Common myeloid progenitor, CD34-positive (primary cell): Measurements from ENCODE around the gene TLL2.

Source experiments
- CTCF ChIA-PET: fragments of 350-600 bp; sonication (Branson Sonifier 250); formaldehyde crosslinking; loops from one replicate; lab custom pipeline; 2021; ENCODE audit warnings: antibody characterized with exemption; lab: Charles Lee
- POLR2A ChIA-PET: fragments of 350-600 bp; sonication (Branson Sonifier 250); formaldehyde crosslinking; loops from one replicate; lab custom pipeline; 2021; ENCODE audit warnings: antibody characterized with exemption; lab: Charles Lee
- DNase-seq, 3 donors: peaks; one replicate each; pipeline versions ENCODE4 v3.0.0 to v3.0.0-alpha.2; 2013
- H3K27ac ChIP-seq, 2 experiments: 1 replicate in 1 of 2; 2 replicates in 1 of 2; pipeline ENCODE4 v1.7.0; 2013; ENCODE audit warnings: inconsistent platforms in 2 of 2, low read length in 2 of 2, mild to moderate bottlenecking in 2 of 2, low read depth in 1 of 2, moderate library complexity in 1 of 2; ENCODE audit not compliant: severe bottlenecking in 2 of 2, insufficient read depth in 1 of 2, poor library complexity in 1 of 2
- H3K27me3 ChIP-seq, 5 experiments: replicated peaks in 2 of 5; 1 replicate in 3 of 5; 2 replicates in 2 of 5; pipeline versions ENCODE4 v1.6.1 to v1.7.0; 2013; ENCODE audit warnings: low read length in 4 of 5, mild to moderate bottlenecking in 2 of 5, moderate library complexity in 2 of 5, inconsistent platforms in 1 of 5; ENCODE audit not compliant: insufficient read depth in 5 of 5, control insufficient read depth in 4 of 5
- H3K36me3 ChIP-seq, 4 experiments: 1 replicate in 2 of 4; 2 replicates in 2 of 4; pipeline versions ENCODE4 v1.6.1 to v1.7.0; 2013; ENCODE audit warnings: low read length in 3 of 4, control low read depth in 1 of 4, mild to moderate bottlenecking in 1 of 4; ENCODE audit not compliant: control insufficient read depth in 4 of 4, insufficient read depth in 4 of 4
- H3K4me1 ChIP-seq, 4 experiments: 1 replicate in 3 of 4; 2 replicates in 1 of 4; pipeline versions ENCODE4 v1.6.1 to v1.7.1; 2013; ENCODE audit warnings: low read length in 3 of 4, mild to moderate bottlenecking in 3 of 4, control low read depth in 1 of 4, inconsistent platforms in 1 of 4, moderate library complexity in 1 of 4; ENCODE audit not compliant: control insufficient read depth in 4 of 4, insufficient read depth in 4 of 4; ENCODE audit errors: control extremely low read depth in 1 of 4
- H3K4me3 ChIP-seq, 7 experiments: 1 replicate in 4 of 7; 2 replicates in 3 of 7; pipeline versions ENCODE4 v1.5.1 to v1.7.0; 2013; ENCODE audit warnings: mild to moderate bottlenecking in 7 of 7, low read length in 6 of 7, moderate library complexity in 6 of 7, inconsistent platforms in 2 of 7, low read depth in 2 of 7, control low read depth in 1 of 7; ENCODE audit not compliant: insufficient read depth in 4 of 7, control insufficient read depth in 1 of 7; ENCODE audit errors: extremely low read depth in 1 of 7
- H3K9me3 ChIP-seq, 5 experiments: 1 replicate in 4 of 5; 2 replicates in 1 of 5; pipeline versions ENCODE4 v1.6.1 to v1.7.1; 2013; ENCODE audit warnings: low read length in 4 of 5, mild to moderate bottlenecking in 2 of 5, inconsistent platforms in 1 of 5, low read depth in 1 of 5, moderate library complexity in 1 of 5; ENCODE audit not compliant: control insufficient read depth in 4 of 5, insufficient read depth in 2 of 5; ENCODE audit errors: control extremely low read depth in 1 of 5
- WGBS: methylation state at CpG from one replicate; pipeline ENCODE4 v1.1.5; 2013; ENCODE audit not compliant: insufficient coverage; 5-methylcytosine and 5-hydroxymethylcytosine counted together

TLL2 gene

DNA sequence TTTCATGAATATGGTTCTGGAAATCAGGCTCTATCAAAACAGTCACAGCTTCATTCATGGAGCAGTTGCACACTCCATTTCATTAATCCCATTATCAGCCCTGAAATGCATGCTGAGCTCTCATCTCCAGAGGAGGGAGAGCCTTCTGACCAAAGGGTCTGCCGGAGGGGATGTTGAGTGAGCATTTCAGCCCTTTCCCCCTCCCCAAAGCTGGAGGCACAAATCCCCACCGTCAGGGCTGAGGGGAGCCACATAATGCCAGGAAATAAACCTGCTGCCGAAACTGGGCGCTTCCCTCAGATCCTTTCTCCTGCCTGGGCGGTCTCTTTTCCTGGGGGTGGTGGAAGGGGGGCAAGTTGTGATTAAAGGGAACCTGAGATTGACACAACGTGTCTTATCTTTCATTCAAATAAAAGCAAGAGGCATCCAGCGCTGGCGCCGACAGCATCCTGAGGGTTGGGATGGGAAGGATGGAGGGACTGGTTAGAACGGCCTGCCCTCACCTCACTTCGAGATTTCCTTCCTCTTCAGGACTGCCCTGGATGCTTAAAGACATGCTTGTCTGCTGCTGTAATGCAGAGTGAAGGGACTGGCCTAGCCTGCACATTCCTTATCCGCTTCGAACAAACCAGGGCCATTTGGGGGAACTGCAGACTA is 71.6 kb downstream of the TLL2 start:
- Histone ChIP-seq H3K4me3 (no peak overlapping the region), H3K9me3 (peaks cover 0 to 4% (median 0%) of the 10 kb centered on the region in 5 experiments), H3K27me3 (peaks cover 0 to 3% (median 0%) of the 10 kb centered on the region in 5 experiments), H3K4me1 (peaks cover 0 to 5% (median 0%) of the 10 kb centered on the region in 4 experiments), H3K27ac (no peak overlapping the region), H3K36me3 (no peaks in the 10 kb centered on the region)
- ChIA-PET CTCF (interaction anchor here (1.3 kb wide), 1 partner anchor 33 kb away, joined by 3 read pairs; no protein-coding TSS in a partner anchor), POLR2A (no interaction called here)
- no peak for DNase-seq
- WGBS: 89% methylated on average over 6 of the region's 13 CpGs

DNA sequence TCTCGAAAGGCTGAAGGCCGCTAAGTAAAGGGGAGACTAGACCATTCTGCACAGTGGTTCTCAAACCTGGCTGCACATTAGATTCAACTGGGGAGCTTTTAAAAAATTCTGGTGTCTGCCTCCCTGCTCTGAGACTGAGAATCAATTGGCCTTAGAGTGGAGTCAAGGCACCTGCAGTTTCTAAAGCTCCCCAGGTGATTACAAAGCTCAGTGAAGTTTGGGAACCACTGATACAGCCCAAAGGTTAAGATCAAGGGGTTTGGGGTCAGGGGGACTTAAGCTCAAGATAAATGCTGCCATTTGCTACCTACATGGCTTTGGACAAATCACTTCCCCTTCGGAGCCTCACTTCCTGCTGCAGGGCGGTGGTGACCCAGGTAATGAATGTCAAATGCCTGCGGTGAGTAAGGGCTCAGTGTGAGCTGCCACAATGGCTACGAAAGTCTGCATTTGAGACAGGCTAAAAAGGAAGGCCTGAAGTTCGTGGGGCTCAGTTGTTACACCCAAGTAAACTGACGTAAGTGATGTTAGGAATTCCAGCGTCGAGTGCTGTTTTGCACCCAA is 72.3 kb downstream of the TLL2 start:
- Histone ChIP-seq H3K27ac (no peak overlapping the region), H3K9me3 (peaks cover 0 to 4% (median 0%) of the 10 kb centered on the region in 5 experiments), H3K4me1 (peaks cover 0 to 5% (median 0%) of the 10 kb centered on the region in 4 experiments), H3K27me3 (peaks cover 0 to 3% (median 0%) of the 10 kb centered on the region in 5 experiments), H3K4me3 (no peak overlapping the region), H3K36me3 (no peaks in the 10 kb centered on the region)
- ChIA-PET POLR2A (interaction anchor here (0.6 kb wide), 1 partner anchor 517 kb away, joined by 3 read pairs; no protein-coding TSS in a partner anchor), CTCF (interaction anchor here (1.3 kb wide), 1 partner anchor 34 kb away, joined by 3 read pairs; no protein-coding TSS in a partner anchor)
- no peak for DNase-seq
- 93% methylated on average over 6 of the region's 10 CpGs for WGBS

DNA sequence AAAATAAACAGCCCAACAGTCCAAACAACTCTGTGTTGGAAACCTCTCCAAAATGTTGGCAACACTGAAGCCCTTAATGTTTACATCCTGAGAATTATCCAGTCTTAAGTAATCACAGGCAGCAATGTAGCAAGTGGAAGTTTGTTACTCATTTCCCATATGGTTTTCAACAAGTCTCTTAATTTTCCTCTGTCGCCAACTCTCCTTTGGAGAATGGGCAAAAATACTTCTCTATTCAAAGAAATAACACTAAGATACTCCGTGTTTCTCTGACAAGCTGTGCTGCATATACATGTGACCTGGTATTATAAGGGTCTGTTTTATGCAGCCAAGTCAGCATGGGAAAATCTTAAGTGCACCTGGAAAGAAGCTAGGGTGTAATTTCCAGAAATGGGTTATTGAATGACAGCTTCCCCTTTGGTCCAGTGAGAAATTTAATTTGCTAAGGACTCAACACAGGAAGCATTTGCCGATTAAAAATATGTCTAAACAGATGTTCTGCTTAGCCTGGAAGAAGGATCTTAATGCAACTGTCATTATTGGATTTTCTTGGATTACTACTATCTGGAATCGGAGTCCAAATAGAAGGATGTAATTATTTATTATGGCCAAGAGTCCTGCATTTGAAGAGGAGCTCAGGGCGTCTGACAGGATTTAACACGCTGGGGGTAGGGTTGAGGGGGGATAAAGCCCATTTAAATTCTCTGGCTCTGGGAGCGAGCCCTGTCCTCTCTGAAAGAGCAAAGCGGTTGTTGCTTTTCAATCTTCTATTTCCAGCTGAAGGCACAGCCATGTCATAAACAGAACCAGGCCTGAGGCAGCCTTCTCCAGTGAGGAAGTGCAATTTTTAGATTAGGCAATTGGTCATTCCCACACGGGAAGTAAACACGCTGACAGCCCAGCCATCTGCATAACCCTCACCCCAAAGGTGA is 73.1 kb downstream of the TLL2 start:
- H3K27ac ChIP-seq: no peak overlapping the region
- H3K4me1 ChIP-seq: peaks cover 0 to 5% (median 0%) of the 10 kb centered on the region in 4 experiments
- H3K27me3 ChIP-seq: peaks cover 0 to 3% (median 0%) of the 10 kb centered on the region in 5 experiments
- peaks cover 0 to 4% (median under 1%) of the 10 kb centered on the region in 5 experiments for H3K9me3 ChIP-seq
- H3K36me3 ChIP-seq: no peaks in the 10 kb centered on the region
- H3K4me3 ChIP-seq: no peak overlapping the region
- no peak for DNase-seq
- WGBS: 47% methylated on average over 6 of the region's 10 CpGs
- POLR2A ChIA-PET: interaction anchor here (0.6 kb wide), 1 partner anchor 516 kb away, joined by 3 read pairs; no protein-coding TSS in a partner anchor
- CTCF ChIA-PET: interaction anchor here (0.9 to 1.3 kb wide), 2 partner anchors 34 to 70 kb away, joined by 3 read pairs; no protein-coding TSS in a partner anchor

DNA sequence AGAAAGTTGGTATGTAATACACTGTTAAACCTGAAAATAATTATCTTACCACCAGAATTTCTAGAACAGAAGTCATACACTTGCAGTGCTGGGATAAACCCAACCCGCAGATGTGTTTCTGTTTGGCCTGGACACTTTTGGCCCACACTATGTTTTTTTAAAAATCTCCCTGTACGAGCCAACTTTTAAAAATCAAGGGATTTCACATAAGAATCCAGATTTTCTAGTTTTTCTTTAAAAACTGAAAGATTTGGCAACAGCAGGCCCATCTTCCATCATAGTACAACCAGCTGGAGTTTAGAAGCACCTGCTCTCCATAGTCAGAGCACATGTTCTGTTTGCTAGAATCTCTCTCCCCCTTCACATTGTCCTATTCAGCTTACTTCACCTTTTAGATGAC is 74.0 kb downstream of the TLL2 start:
- peaks cover 0 to 4% (median 1%) of the 10 kb centered on the region in 5 experiments for H3K9me3 ChIP-seq
- 100% methylated on average over 2 of the region's 2 CpGs for WGBS
- peaks cover 0 to 5% (median 0%) of the 10 kb centered on the region in 4 experiments for H3K4me1 ChIP-seq
- peaks cover 0 to 3% (median 0%) of the 10 kb centered on the region in 5 experiments for H3K27me3 ChIP-seq
- H3K4me3 ChIP-seq: no peak overlapping the region
- POLR2A ChIA-PET: no interaction called here
- H3K27ac ChIP-seq: no peak overlapping the region
- H3K36me3 ChIP-seq: no peaks in the 10 kb centered on the region
- DNase-seq: no peak
- CTCF ChIA-PET: no interaction called here

DNA sequence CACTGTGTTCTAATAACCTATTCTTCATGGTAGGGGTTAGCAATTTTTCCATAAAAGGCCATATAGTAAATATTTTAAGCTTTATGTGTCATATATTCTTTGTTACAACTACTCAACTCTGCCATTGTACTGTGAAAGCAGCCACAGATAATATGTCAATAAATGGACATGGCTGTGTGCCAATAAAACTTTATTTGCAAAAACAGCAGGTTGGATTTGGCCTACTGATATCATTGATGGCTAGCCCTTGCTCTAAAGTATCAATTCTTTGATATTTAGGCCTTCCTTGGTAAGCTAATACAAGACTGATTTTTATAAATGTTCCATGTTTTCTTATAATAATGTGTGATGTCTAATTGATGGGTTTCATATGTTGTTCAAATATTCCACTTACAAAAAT is 77.7 kb downstream of the TLL2 start:
- DNase-seq: no peak
- H3K27me3 ChIP-seq: peaks cover 0 to 4% (median 0%) of the 10 kb centered on the region in 5 experiments
- POLR2A ChIA-PET: no interaction called here
- H3K27ac ChIP-seq: no peak overlapping the region
- CTCF ChIA-PET: no interaction called here
- peaks cover 0 to 4% (median 1%) of the 10 kb centered on the region in 5 experiments for H3K9me3 ChIP-seq
- no peaks in the 10 kb centered on the region for H3K36me3 ChIP-seq
- H3K4me1 ChIP-seq: peaks cover 0 to 3% (median 0%) of the 10 kb centered on the region in 4 experiments
- H3K4me3 ChIP-seq: no peak overlapping the region

DNA sequence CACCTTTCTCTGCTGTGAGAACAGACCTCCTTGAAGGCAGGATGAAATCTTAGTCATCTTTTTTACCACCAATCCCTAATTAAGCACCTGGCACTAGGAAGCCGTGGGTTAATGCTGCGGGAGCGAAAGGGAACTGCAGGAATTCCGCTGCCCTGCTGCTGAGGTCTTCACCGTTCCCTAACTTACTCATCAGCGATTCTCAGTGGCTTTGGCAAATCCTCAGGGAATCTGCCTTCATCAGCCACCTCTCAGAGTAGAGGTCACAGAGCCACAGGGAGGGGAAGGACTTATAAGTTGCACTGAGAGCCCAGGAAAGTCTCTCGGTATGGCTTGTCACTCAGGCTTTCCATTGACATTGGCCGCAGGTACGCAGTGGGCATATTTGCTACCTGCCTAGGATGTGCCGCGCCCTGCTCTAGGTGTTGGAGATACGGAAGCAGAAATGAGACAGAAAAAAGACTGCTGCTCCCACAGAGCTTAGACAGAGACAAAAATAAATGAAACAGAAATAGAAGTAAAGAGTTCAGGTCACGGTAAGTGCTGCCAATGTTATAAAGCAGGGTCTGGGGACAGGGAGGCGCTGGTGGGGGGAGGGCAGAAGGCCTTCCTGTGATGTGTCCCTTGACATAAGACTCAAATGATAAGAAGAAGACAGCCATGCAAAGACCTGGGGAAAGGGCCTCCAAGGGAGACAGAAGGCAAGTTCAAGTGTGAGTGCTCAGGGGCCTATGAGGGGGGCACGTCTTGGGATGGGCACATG is 82.3 kb downstream of the TLL2 start:
- ChIA-PET CTCF (interaction anchor here (0.6 kb wide), 1 partner anchor 1852 kb away, joined by 3 read pairs; no protein-coding TSS in a partner anchor), POLR2A (no interaction called here)
- WGBS: 94% methylated on average over 13 of the region's 15 CpGs

More for the DNA sequence above, 82.3 kb downstream of the TLL2 start:
- no peak for DNase-seq
- no peak overlapping the region for H3K4me3 ChIP-seq
- peaks cover 0 to 3% (median 0%) of the 10 kb centered on the region in 5 experiments for H3K9me3 ChIP-seq
- H3K27me3 ChIP-seq: peaks cover 0 to 4% (median 0%) of the 10 kb centered on the region in 5 experiments
- no peaks in the 10 kb centered on the region for H3K4me1 ChIP-seq
- no peaks in the 10 kb centered on the region for H3K36me3 ChIP-seq
- H3K27ac ChIP-seq: no peak overlapping the region
